Femur (tissue), 1 donor: ENCODE results near the gene GABRQ.

Experiments used
- DNase-seq: peaks from one replicate; pipeline ENCODE4 v3.0.0-alpha.2; 2017

Gene GABRQ

DNA sequence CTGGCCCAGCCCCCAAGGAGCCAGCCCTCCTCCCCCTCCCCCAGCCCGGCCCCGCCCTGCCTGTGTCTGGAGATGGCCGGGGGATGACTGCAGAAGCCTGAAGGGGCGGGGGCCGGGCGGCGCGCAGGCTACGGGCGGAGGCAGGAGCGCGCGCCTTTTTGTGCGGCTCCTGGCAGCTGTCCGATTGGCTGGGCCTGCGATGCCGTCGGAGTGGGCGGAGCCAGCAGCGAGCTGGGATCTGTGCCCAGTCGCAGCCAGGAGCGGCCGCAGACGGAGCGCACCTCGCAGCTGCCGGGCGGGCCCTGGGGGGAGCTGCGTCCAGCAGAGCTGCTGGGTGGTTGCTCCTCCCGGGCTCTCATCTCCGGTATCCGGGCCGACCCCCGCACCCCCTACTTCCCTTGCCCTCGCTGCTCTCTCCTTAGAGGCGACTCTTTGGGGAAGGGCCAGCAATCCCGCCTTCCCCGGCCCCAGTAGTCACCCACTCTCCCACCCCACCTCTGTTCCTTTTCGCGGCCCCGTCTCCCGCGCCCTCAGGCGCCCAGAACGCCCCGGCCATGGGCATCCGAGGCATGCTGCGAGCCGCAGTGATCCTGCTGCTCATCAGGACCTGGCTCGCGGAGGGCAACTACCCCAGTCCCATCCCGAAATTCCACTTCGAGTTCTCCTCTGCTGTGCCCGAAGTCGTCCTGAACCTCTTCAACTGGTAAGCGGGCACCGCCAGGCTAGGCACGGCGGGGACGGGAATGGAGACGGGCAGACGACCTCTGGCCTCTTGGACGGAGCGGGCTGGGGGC lies at the start of gene GABRQ:
Gene GABRQ, plus strand, starts transcription at position 247 of the 794 bp plus-strand sequence. Its CDS starts 308 bp downstream, at position 555.
- DNase-seq, result peak; percentile 79

DNA sequence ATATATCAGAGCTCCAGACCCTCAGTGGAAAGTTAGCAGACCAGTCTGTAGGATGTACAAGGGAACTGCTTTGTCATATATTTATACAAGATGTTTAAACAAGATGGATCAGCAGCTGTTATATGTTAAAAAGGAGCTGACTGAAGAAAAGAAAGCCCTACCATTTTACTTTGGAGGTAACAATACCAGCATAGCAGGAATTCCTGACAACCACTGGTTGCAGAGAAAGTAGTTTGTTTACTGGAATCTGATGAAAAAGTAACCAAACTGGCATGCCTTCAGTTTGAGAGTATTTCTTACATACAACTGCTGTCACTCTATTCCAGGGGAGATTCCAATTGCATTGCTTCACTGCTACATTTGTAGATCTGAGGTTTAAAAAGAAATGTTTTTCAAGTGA lies 49.5 kb upstream of the GABRQ start:
- no peak for DNase-seq

DNA sequence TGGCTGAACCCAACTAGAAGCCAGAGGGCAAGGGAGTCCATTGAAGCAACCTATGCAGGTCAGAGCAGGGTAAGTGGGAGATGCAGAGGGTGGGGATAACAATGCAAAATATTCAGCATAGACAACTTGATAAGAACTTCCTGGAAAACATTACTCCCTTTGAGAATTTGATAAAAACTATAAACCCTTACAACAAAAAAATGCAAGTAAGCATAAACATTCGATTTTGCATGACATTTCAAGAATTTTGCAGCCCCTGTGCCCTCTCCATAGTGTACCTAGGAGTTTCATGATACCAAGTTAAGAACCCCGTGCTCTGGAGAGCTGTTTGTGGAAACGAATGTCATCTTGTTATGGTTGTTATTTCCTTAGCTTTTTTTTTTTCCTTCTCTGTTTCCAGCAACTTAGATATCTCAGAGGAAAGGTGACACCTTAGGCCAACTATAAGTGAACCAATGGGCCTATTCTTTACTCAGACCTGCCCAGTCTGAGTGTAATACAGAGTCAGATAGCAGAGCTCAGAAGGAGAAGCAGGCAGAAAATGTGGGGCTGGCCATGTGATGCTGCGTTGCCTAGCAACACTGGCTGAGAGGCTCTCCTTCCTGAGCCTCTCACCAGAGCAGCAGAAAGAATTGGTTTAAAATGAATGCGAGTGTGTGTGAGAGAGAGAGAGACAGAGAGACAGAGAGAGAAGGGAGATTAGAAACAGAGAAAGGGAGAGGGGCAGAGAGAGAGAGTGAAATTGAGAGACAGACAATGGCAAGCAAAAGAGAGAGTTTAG lies 36.7 kb upstream of the GABRQ start:
- DNase-seq, result no peak

DNA sequence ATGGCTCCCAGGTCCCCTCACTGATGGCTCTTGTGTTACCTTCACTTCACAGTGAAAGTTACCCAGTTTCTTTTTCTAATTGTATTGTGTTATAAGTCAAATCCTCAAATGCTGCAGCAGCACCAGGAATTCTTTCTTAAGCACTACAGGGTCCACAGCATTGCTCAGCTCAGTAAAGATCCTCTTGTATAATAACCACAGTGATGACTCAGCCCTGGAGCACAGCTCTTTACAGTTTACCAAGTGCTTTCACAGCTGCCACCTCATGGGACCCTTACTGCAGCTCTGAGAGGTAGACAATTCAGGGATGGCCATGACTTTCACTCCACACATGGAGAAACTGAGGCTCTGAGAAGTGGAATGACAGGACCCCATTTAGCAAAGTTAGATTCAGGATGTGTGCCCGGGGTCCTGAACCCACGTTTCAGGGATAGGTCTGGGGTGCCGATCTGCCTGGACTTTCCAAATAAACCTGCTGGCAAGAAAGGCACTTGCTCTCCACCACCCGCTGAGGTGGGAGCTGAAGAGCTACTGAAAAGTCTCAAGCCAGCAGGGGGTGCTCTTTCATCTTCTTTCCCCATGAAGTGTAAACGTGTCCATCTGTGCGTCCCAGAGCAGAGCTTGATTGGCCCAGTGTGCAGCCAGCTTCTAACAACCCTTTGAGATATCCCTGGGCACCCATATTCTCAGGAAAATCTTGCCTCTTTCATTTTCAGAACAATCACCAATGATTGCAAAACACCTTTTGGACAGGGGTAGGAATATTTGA lies 35.7 kb upstream of the GABRQ start:
- DNase-seq, result no peak

DNA sequence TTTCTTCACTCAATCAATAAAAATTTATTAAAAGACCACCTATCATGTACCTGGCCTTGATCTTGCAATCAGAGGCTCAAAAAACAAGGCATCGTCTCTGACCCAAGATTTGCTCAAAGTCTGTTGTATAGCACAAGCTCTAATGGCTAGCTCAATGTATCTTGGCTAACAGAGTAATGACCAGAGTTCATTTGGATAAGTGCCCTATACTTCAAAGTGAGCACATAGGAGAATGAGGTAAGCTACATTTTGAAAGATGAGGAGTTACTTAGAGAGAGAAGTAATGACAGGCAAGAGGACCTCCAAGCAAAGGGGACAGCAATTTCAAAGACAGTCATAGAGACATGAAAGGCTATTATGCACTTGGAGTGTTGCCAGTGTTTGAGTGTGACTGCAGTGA lies 22.9 kb upstream of the GABRQ start:
- no peak for DNase-seq

DNA sequence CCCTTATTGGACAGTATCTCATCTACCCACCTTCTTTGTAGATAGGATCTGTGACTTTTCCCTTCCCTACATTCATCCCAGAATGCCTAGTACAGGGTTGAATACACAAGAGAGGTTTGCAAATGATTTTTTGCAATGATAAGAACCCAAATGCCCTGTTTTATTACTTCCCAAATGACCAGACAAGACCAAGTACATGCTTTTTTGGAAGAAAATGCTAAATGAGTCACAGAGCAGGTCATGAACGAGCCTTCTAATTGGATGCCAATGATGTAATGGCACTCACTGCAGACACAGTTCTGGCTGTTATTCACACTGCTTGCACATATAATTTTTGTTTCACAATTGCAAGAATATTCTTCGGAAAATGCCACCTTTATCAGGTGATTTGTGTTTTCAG lies 17.8 kb upstream of the GABRQ start:
- DNase-seq, result no peak

DNA sequence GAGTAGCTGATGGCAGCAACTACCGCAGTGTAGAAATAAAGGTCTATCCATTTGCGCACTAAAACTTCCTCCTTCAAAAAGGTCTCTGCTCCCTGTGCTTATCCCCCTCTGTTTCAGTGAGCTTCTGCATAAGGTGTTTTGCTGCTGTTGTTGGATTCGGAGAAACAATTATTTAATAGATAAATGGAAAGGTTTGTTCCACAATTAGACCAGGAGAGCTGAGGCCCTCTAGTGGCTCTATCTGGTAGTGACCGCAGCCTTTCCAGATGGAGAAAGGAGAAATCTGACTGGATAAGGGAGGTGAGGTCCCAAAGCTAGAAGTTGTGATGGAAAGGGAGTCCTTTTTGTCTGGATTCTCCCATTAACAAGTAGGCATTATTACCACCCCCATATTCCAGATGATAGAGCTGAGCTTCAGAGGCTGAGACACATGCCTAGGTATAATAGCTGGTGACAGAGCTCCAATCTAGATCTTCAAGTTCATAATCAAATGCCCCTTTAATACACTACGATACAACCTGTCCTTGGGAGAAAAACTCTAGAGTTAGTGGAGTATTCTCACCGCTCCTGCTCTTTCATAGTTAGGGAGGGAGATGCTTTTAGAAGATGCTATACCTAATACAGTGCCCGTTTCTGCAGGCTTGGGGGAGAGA lies 5.1 kb upstream of the GABRQ start:
- DNase-seq, result peak; percentile 55

DNA sequence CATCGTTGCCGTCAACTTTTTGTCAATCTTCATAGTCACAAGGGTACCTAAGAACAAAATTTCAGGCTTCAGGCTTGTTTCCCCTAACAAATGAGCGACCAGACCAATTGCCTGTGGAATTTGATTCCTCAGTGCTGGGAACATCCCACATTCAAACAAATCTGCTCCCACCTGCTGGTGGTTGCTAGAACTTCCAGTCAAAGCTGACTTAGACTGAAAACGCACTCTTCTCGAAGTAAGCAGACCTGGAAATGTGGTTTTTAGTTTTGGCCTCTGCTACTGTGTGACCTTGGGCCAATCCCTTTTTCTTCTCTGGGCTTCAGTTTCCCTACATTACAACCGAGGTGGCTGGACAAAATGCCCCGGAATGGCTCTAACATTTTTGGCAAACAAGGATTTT lies 1.8 kb upstream of the GABRQ start:
- DNase-seq, result peak; percentile 68

DNA sequence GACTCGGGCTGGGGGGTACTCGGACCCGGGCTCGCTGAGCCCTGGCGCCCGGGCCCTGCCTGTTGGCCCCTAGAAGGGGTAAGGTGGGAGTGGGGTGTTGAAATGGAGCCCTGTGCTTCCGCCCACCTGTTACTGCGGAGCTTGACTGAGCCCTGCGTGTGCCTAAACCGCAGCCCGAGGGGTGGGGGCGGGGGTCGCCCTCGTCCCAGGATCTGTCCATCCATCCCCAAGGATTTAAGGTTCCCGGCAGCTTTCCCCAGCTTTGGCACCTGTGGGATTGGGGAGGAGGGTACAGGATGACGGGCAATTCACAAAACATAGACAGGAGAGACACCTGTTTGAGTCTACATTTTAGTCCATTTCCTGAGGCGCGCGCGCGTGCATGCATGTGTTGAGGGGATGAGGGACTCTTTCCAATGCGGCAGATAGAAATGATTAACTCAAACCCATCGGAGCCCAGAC lies 779 bp downstream of the GABRQ start:
- DNase-seq, result no peak

DNA sequence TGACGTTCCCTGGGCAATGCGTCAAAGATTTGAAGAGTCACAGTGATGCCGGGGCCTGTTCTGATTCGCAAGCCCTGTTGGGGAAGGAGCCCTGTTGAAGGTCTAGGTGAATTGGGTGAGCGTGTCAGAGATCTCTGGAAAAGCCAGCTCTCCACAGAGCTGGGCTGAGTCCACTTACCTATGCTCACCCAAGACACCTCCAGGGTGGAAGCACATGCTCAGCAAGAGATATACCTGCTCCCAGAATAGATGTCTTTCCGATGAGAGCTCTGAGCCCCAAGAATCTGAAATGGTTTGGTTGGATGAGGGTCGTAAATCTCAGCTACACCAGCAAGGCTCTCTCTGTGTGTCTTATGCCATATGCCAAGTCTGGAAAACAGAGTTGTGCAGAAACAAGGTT lies 1.7 kb downstream of the GABRQ start:
- no peak for DNase-seq

DNA sequence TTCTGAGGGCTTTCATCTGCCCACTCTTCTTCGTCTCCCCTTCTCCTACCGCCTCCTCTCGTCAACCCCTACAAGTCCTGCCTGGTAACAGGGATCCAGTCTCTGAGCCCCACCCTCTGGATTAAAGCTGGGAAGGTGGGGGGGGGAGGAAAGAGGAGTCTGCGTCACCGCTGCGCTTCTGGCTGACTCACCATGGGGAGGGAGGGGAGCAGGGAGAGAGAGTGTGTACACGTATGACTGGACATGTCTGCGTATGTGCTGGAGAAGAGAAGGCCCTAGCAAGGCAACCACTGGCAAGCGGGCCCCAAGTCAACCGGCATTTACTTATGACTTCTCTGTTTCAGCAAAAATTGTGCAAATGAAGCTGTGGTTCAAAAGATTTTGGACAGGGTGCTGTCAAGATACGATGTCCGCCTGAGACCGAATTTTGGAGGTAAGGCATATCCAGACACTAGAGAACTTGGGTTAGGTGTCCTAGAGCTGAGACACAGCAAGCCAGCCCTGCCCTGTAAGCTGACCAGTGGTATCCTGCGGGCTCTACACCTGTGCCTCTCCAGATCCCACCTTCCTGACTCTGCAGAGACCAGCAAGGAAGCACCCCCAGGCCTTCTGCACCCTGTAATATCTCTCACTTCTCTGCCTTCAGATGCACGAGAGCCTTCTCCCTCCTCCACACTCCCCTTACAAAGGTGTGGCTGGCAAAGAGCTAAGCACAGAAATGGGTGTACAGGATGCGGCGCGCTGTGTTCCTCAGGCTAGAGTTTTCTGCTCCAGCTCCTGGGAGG lies 2.5 kb downstream of the GABRQ start:
- DNase-seq, result no peak

DNA sequence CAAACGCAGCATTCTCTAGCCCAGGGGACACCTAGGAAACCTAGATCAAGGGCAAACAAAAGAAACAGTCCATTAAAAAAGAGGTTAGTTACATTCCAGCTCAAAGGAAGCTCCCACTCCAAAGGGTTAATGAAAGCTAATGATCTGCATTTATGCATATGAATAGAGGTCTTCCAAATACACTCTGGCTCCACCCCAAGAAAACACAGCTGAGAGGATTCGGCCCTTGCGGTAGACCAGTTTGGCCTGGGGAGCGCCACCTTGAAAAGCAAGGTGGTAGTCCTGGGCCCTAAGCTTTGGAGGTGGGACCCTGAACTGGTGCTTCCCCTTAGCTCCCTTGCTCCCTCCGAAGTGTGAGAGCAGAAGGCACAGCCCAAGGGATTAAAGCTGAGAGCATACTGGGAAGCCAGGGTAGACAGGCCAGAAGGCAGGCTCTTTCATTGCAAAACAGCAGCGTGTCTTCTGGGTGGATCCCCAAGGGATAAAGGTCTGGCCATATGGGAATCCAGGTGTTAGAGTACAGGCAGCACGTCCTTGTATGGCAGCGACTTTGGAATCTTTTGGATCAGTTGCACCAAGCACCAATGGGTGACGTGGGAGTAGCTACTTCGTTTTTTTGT lies 3.7 kb downstream of the GABRQ start:
- no peak for DNase-seq

DNA sequence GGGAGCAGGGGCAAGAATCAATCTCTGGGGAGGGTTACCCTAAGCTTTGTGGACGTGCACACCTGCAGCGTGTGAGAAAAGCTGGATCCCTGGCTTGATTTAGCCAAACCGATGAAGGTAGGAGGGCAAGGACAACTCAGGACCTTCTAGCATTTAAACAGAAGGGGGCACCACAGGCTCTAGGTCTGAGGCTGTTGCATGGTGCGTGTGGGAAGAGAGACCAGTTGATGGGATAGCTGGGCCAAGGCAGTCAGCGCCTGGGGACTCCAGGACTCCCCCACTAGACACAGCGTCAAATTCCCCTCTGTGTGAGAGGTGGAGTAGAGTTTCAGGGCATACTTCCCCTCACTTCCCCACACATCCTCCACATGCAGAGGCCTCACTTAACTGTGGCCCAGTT lies 4.3 kb downstream of the GABRQ start:
- DNase-seq, result peak; percentile 26

DNA sequence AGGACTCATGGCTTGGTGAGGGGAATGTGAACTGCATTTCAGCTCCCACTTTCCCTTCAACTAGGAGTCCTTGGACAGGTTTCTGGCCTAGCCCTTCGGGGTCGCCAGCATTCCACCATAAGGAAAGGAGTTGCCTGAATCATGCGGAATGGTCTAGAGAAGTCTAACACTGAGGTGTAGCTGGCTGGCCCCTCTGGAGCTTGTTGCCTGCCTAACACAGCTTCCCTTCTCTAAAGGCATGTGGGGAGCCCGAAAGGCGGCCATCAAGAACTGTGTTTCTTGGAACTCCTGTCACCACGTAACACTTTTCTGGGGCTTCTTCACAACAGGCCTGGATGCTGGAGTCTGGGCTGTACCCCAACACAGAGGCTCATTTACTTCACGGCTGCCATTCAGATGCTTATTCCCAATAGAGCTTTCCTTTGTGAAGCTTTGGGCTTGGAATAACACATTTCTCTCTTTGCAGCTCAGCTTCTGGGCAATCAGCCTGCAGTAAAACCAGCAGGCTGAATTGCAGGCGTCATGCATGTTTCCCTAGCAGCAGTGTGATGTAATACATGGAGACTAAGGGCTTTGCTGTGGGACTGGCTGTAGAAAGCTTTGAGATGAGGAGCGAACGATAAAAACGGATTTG lies 5.4 kb downstream of the GABRQ start:
- DNase-seq, result peak; percentile 33

DNA sequence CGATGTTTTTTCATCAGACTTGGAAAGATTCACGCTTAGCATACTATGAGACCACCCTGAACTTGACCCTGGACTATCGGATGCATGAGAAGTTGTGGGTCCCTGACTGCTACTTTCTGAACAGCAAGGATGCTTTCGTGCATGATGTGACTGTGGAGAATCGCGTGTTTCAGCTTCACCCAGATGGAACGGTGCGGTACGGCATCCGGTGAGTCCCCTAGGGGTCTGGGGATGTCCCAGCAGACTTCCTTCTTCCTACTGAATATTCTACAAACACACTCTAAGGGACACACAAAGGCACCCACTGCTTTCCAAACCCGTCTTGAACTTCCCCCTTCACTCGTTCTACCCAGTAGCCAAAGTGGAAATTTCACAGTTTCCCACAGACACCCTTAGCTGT lies 9.3 kb downstream of the GABRQ start:
- DNase-seq, result no peak

DNA sequence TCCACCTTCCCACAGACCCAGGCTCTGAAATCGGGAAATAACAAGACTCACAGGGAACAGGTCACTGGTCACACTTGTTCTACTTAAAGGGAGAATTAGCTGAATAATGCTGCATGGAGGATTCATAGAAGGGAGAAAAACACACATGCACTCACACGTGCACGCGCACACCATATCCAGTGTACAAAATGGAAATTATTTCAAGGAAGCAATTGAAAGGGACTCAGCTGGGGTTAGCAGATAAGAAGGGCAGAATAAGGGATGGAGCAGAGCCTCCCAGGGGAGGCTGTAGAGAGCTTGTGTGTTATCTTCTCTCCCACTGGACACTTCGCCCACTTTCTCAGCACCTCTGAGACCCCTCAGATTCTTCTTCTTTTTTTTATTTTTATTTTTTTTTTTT lies 10.3 kb downstream of the GABRQ start:
- DNase-seq, result no peak

DNA sequence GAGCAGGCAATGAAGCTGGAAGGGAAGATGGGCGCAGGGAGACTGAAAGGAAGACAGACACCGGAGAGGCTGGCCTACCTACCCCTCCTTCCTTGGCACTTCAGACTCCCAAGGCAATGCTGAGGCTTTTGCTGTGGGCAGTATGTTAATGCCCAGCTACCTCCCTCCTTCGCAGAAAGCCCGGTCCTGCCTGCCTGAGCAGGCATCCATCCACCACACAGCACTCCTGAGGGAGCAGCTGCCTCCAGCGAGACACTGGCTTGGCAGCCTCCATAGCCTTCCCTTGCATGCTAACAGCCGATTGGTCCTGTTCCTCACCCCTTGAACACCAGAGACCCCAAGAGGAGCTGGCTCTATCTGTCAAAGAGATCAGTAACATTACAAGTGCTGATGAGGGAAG lies 14.4 kb downstream of the GABRQ start:
- no peak for DNase-seq

DNA sequence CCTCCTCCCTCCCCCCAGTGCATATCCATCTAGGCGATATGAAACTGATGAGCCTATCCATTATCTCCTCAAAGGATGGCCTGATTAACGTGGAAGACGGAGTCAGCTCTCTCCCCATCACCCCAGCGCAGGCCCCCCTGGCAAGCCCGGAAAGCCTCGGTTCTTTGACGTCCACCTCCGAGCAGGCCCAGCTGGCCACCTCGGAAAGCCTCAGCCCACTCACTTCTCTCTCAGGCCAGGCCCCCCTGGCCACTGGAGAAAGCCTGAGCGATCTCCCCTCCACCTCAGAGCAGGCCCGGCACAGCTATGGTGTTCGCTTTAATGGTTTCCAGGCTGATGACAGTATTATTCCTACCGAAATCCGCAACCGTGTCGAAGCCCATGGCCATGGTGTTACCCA lies 14.8 kb downstream of the GABRQ start:
- DNase-seq, result no peak

DNA sequence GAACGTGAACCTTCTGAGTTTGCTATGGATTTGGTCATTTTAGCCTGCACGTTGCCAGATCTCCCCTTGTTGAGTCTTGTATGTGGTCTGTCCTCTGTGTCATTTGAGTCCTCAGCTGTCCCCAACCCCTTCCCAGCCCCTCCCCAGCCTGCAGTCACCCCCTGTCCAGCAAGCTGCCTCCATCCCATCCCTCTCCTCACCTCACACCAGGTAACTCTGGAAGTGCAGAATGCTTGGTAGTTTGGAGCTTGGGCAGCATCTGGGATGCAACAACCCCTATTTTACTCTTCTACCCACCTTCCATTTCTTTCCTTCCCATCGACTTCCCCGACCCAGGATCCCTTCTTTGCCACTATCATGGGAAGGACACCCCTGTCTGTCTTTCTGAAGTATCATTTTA lies 18.4 kb downstream of the GABRQ start:
- DNase-seq, result no peak

DNA sequence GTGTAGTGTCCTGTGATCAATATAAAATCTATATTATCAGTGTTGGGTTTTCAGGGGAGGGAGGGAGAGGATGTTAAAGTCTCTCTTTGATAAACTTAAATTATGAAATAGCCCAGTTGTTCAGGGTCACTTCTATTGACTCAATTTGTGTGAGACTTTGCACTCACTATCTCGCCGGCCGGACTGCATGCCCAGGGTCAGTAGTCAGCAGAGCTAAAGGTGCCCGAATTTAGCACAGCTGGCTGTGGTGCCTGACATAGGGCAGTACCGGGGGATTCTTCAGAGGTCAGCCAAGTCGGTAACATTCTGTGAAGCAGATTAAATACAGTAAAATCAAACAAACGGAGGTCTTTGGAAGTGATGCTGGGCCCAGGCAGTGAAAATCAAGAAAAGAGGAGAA lies 19.2 kb downstream of the GABRQ start:
- no peak for DNase-seq

DNA sequence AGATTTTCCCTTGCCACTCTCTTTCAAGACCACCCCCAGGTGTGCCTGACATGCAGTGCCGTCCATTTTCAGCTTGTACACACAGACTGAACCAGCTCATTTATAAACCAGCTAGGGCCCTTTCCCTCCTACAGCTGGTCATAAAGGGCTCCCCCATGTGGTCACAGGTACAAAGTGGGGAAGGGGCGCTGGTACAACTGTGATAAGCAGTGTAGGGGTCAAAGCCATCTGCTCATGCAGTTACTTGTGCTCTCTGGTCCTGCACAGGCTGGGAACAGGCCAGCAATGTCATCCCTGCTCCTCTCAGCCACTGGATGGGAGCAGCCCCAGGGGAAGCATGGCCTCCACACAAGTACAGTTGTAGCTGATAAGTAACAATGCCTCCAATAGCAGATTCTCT lies 20.6 kb downstream of the GABRQ start:
- DNase-seq, result no peak
